ENCODE results near the gene RNF207. TPM values are rescaled to one million over a fixed set of nuclear protein-coding genes. Genes with fewer than 3 reads are reported as not detected.

The RNF207 gene
- total RNA-seq, 4 donors from 2014 or later = 3.6 to 8.4 (median 5.9) TPM

GRCh38 chr1:6263716-6264115 is 57.8 kb downstream of the RNF207 start:
- TF ChIP-seq, protein P1, sequence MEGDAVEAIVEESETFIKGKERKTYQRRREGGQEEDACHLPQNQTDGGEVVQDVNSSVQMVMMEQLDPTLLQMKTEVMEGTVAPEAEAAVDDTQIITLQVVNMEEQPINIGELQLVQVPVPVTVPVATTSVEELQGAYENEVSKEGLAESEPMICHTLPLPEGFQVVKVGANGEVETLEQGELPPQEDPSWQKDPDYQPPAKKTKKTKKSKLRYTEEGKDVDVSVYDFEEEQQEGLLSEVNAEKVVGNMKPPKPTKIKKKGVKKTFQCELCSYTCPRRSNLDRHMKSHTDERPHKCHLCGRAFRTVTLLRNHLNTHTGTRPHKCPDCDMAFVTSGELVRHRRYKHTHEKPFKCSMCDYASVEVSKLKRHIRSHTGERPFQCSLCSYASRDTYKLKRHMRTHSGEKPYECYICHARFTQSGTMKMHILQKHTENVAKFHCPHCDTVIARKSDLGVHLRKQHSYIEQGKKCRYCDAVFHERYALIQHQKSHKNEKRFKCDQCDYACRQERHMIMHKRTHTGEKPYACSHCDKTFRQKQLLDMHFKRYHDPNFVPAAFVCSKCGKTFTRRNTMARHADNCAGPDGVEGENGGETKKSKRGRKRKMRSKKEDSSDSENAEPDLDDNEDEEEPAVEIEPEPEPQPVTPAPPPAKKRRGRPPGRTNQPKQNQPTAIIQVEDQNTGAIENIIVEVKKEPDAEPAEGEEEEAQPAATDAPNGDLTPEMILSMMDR (IDR thresholded peaks at IDR 0.05; ENCODE audit: low read depth) = no peak

GRCh38 chr1:6265151-6265550 is 59.2 kb downstream of the RNF207 start:
- TF ChIP-seq, protein P1 (IDR thresholded peaks at IDR 0.05; ENCODE audit: low read depth) = no peak

DNA sequence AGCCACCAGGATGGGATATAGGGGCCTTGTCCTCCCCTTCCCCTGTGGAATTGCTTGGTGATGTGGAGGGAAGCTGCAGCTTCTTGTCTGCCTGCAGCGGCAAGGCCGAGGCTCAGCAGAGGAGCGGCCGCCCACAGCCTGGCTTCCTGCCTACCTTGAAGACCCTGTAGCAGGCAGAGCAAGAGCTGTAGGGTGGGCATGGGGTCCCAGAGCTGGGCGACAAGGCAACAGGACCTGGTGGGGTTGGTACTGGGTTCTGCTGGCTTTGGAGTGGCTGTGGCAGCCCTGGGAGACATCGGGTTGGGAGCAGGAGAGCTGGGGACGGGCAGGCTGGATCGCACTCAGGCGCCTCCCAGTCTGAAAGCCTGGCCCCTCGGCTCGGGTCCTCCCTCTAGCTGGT is 60.7 kb downstream of the RNF207 start:
- TF ChIP-seq, protein P1 (IDR thresholded peaks at IDR 0.05; ENCODE audit: low read depth) = no peak

GRCh38 chr1:6267686-6268322 is 61.9 kb downstream of the RNF207 start:
- TF ChIP-seq, protein P1 (IDR thresholded peaks at IDR 0.05; ENCODE audit: low read depth) = no peak

DNA sequence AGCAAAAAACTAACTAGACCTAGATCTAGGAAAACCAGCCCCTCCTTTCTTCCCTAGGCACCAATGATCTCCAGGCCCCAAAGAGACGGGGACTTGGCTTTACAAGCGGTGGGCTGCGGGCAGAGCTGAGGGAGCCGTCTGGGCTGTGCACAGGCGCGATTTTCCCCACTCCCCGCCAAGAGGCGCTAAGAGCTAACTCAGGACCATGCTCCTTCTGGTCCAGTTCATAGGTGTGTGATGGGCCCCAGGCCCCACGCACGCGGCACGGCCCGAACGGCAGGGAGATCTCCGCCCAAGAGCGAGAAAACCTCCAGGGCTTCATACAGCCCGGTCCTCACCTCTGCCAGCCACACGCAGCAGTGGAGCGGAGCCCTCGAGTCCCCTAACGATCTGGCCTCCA is 62.5 kb downstream of the RNF207 start:
- TF ChIP-seq, protein P1 (IDR thresholded peaks at IDR 0.05; ENCODE audit: low read depth) = no peak

DNA sequence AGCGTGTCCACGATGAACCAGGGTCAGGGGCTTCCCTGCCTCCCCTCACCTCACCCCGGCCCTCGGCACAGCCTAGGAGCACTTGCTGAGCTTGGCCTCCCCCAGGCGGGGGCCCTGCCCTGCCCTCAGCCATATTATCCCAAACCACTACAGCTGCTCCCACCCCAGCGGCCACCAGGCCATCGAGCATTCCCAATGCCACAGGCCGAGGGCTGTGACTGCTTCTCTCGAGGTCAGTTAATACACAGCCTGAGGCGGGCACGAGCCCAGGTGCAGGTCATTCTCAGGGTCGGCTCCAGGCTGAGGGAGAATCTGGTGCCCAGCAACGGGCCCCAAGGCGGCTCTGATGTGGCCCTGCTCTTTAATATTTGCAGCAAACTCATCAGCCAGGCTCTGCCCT is 63.4 kb downstream of the RNF207 start:
- TF ChIP-seq, protein P1 (IDR thresholded peaks at IDR 0.05; ENCODE audit: low read depth) = no peak

DNA sequence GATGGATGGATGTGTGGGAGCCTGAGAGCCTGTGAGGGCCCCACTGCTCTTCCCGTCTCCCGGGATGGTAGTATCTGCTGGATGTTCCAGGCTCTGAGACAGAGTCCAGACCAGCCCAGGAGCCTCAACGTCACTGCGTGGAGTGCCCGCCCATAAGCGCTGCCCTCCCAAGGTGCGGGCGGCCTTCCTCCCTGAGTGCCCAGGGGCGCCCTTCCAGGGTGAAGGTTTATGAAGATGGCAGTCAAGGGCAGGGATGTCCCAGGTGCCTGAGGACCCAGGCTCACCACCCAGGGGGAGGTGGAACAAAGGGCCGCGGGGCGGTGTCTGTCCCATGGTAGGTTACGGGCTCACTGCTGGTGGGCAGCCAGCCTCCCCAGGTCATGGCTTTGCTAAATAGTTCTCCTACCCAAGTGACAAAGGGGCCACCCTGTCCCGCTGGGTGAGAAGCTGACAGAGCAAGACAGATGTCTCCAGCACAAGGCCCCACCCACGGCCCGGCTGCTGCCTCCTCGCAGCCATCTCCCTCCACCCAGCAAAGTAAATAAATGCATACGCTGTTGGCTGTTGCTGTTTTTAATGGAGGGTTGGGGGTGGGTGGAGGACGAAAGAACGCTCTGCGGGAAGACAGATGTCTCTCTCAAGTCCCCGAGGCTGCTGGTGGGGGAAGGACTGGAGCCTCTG is 63.9 kb downstream of the RNF207 start:
- TF ChIP-seq, protein P1 (IDR thresholded peaks at IDR 0.05; ENCODE audit: low read depth) = no peak
